Tibial nerve (tissue), 4 donors: Measurements from ENCODE around the gene ZNF426. TPM values are rescaled to one million over a fixed set of nuclear protein-coding genes. Genes with fewer than 3 reads are reported as not detected.

ENCODE experiments used
- DNase-seq, 2 donors: peaks; one replicate each; pipeline ENCODE4 v3.0.0-alpha.2; 2019; ENCODE audit warnings: low spot score in 2 of 2
- H3K27ac ChIP-seq, 4 donors: fragments of 200-600 bp; sonication (generic) in 3 of 4; one replicate each; pipeline ENCODE4 v1.5.1; 2017 to 2019; ENCODE audit warnings: mild to moderate bottlenecking in 1 of 4
- H3K27me3 ChIP-seq, 2 donors: fragments of 200-600 bp; sonication (generic) in 1 of 2; one replicate each; pipeline versions ENCODE4 v1.5.1 to v1.6.0; 2017 to 2019
- H3K36me3 ChIP-seq, 3 donors: fragments of 200-600 bp; sonication (generic); one replicate each; pipeline ENCODE4 v1.5.1; 2018 to 2019
- H3K4me1 ChIP-seq, 4 donors: fragments of 200-600 bp; sonication (generic) in 3 of 4; one replicate each; pipeline ENCODE4 v1.5.1; 2017 to 2019
- H3K4me3 ChIP-seq, 4 donors: fragments of 200-600 bp; sonication (generic) in 3 of 4; one replicate each; pipeline ENCODE4 v1.5.1; 2017 to 2019; ENCODE audit warnings: mild to moderate bottlenecking in 1 of 4, moderate library complexity in 1 of 4
- H3K9me3 ChIP-seq, 4 donors: fragments of 200-600 bp; sonication (generic) in 3 of 4; one replicate each; pipeline ENCODE4 v1.5.1; 2017 to 2019
- CTCF ChIP-seq, 5 experiments: fragments of 200-600 bp in 3 of 5; fragments of 450-650 bp in 2 of 5; sonication (generic) in 3 of 5; IDR thresholded peaks; one replicate each; pipeline ENCODE4 v1.5.1; 2016 to 2019; ENCODE audit warnings: antibody characterized with exemption in 5 of 5, mild to moderate bottlenecking in 3 of 5, moderate library complexity in 2 of 5
- EP300 ChIP-seq, 2 donors: sonication (generic); formaldehyde crosslinking; IDR thresholded peaks; one replicate each; pipeline ENCODE4 v1.6.1; 2017; ENCODE audit warnings: antibody characterized with exemption in 2 of 2, mild to moderate bottlenecking in 1 of 2
- POLR2A ChIP-seq, 2 donors: fragments of 450-650 bp; IDR thresholded peaks; one replicate each; pipeline ENCODE4 v1.6.1; 2017; ENCODE audit warnings: antibody characterized with exemption in 2 of 2, mild to moderate bottlenecking in 2 of 2, moderate library complexity in 2 of 2
- WGBS, 2 donors: methylation state at CpG; one replicate each; pipeline ENCODE4 v1.1.5; 2018; 5-methylcytosine and 5-hydroxymethylcytosine counted together
- total RNA-seq, 4 donors: library from RNA; depleted of rRNA; stranded (reverse); fragments of >200 nt; gene quantifications; one replicate each; pipeline ENCODE4 v1.1.0, GENCODE V29; 2016

Gene ZNF426
- total RNA-seq, 4 donors from 2014 or later: 10.5 to 13.7 (median 12.8) TPM

- no peak overlapping the region for H3K27ac ChIP-seq
- DNase-seq: no peak
- H3K4me1 ChIP-seq: no peaks in the 10 kb centered on the region
- no peak overlapping the region for H3K4me3 ChIP-seq
- peaks cover 0 to 37% (median 0%) of the 10 kb centered on the region in 3 donors for H3K36me3 ChIP-seq
- H3K27me3 ChIP-seq: no peaks in the 10 kb centered on the region
- TF ChIP-seq EP300 (IDR thresholded peaks at IDR 0.05): no peak
- peaks cover 0 to 94% (median 22%) of the 10 kb centered on the region in 4 donors for H3K9me3 ChIP-seq
- 82 to 88% methylated on average over 3 of the region's 3 CpGs for WGBS, 2 donors
Measured at GRCh38 chr19:9507285-9507684, 31.2 kb downstream of the ZNF426 start.

GRCh38 chr19:9500796-9501195 is 37.6 kb downstream of the ZNF426 start:
- peaks cover 0 to 4% (median 0%) of the 10 kb centered on the region in 3 donors for H3K36me3 ChIP-seq
- no peak for DNase-seq
- peaks cover 0 to 100% (median 30%) of the 10 kb centered on the region in 4 donors for H3K9me3 ChIP-seq
- 82 to 100% methylated on average over 1 of the region's 1 CpG for WGBS, 2 donors
- H3K4me1 ChIP-seq: no peaks in the 10 kb centered on the region
- H3K27ac ChIP-seq: no peak overlapping the region
- TF ChIP-seq EP300 (IDR thresholded peaks at IDR 0.05): no peak
- no peak for TF ChIP-seq CTCF (IDR thresholded peaks at IDR 0.05)
- TF ChIP-seq POLR2A (IDR thresholded peaks at IDR 0.05): no peak
- H3K4me3 ChIP-seq: no peak overlapping the region
- H3K27me3 ChIP-seq: no peaks in the 10 kb centered on the region

GRCh38 chr19:9498183-9498902 is 40.1 kb downstream of the ZNF426 start, which contains the start of gene ZNF560:
ZNF560 (minus strand) TSS chr19:9498616; CDS start chr19:9475313, 23,303 bp downstream.
- H3K4me1 ChIP-seq: no peaks in the 10 kb centered on the region
- H3K27ac ChIP-seq: no peak within 1 kb of the TSS
- peaks cover 0 to 95% (median 23%) of the 10 kb centered on the region in 4 donors for H3K9me3 ChIP-seq
- no peak for DNase-seq
- H3K27me3 ChIP-seq: no peaks in the 10 kb centered on the region
- no peak for TF ChIP-seq POLR2A (IDR thresholded peaks at IDR 0.05)
- no peak for TF ChIP-seq CTCF (IDR thresholded peaks at IDR 0.05)
- TF ChIP-seq EP300 (IDR thresholded peaks at IDR 0.05): no peak
- peaks cover 0 to 4% (median 0%) of the 10 kb centered on the region in 3 donors for H3K36me3 ChIP-seq
- 4 to 6% methylated on average over 34 to 42 of the region's 44 CpGs for WGBS, 2 donors
- no peak within 1 kb of the TSS for H3K4me3 ChIP-seq

- no peak for TF ChIP-seq CTCF (IDR thresholded peaks at IDR 0.05)
- TF ChIP-seq POLR2A (IDR thresholded peaks at IDR 0.05): no peak
- no peak for TF ChIP-seq EP300 (IDR thresholded peaks at IDR 0.05)
- H3K36me3 ChIP-seq: peaks cover 0 to 4% (median 0%) of the 10 kb centered on the region in 3 donors
- no peak for DNase-seq
- peaks cover 0 to 75% (median 7%) of the 10 kb centered on the region in 4 donors for H3K9me3 ChIP-seq
- no peaks in the 10 kb centered on the region for H3K27me3 ChIP-seq
- H3K27ac ChIP-seq: no peak overlapping the region
- H3K4me1 ChIP-seq: no peaks in the 10 kb centered on the region
- H3K4me3 ChIP-seq: no peak overlapping the region
- 79 to 88% methylated on average over 2 of the region's 2 CpGs for WGBS, 2 donors
Measured at GRCh38 chr19:9494096-9494495, 44.3 kb downstream of the ZNF426 start.

GRCh38 chr19:9487016-9487415 is 51.4 kb downstream of the ZNF426 start:
- Histone ChIP-seq H3K27ac (no peak overlapping the region), H3K4me1 (no peaks in the 10 kb centered on the region), H3K9me3 (peaks cover 0 to 83% (median 5%) of the 10 kb centered on the region in 4 donors), H3K27me3 (no peaks in the 10 kb centered on the region), H3K4me3 (no peak overlapping the region), H3K36me3 (no peaks in the 10 kb centered on the region)
- TF ChIP-seq POLR2A (IDR thresholded peaks at IDR 0.05) (no peak), CTCF (IDR thresholded peaks at IDR 0.05) (no peak), EP300 (IDR thresholded peaks at IDR 0.05) (no peak)
- no peak for DNase-seq
- WGBS, 2 donors: 91 to 92% methylated on average over 2 of the region's 2 CpGs
